K562 (cell line): ENCODE data around the gene TNFSF13. TPM values are rescaled to one million over a fixed set of nuclear protein-coding genes. Genes with fewer than 3 reads are reported as not detected.

ENCODE experiments used
- BCOR ChIP-seq: fragments of 450-650 bp; IDR thresholded peaks from 2 replicates; pipeline ENCODE4 v1.6.1; 2016
- COPS2 ChIP-seq: fragments of 450-650 bp; conservative IDR thresholded peaks from 2 replicates; pipeline ENCODE4 v1.6.1; 2016; ENCODE audit warnings: mild to moderate bottlenecking, moderate library complexity
- E2F3 ChIP-seq: fragments of 250-450 bp; sonication (Bioruptor Pico); IDR thresholded peaks from 2 replicates; pipeline ENCODE4 v1.4.0; 2020; ENCODE audit warnings: mild to moderate bottlenecking
- ETS2 ChIP-seq: IDR thresholded peaks from 2 replicates; pipeline ENCODE4 v1.6.1; 2016; ENCODE audit warnings: borderline replicate concordance, missing genetic modification characterization, mild to moderate bottlenecking, moderate library complexity, missing compliant biosample characterization; ENCODE audit not compliant: poor library complexity, severe bottlenecking
- ILF3 ChIP-seq: fragments of 450-650 bp; IDR thresholded peaks from 2 replicates; pipeline ENCODE4 v1.6.1; 2018; ENCODE audit warnings: antibody characterized with exemption, mild to moderate bottlenecking, moderate library complexity, borderline replicate concordance
- MTA1 ChIP-seq: fragments of 450-650 bp; IDR thresholded peaks from 2 replicates; pipeline ENCODE4 v1.6.1; 2017; ENCODE audit warnings: borderline replicate concordance
- RAD21 ChIP-seq, 2 experiments: fragments of 250-450 bp in 1 of 2; fragments of 450-650 bp in 1 of 2; sonication (Bioruptor Pico) in 1 of 2; formaldehyde crosslinking in 1 of 2; IDR thresholded peaks in 1 of 2; conservative IDR thresholded peaks in 1 of 2; 2 replicates each; pipeline versions ENCODE4 v1.4.0 to v1.8.0; 2020 to 2022; ENCODE audit warnings: mild to moderate bottlenecking in 2 of 2, moderate library complexity in 1 of 2
- SNIP1 ChIP-seq: fragments of 450-650 bp; IDR thresholded peaks from 2 replicates; pipeline ENCODE4 v1.7.1; 2017; ENCODE audit warnings: low read depth, mild to moderate bottlenecking
- TBP ChIP-seq: optimal IDR thresholded peaks from 2 replicates; pipeline ENCODE3; 2011; ENCODE audit warnings: low read depth, low read length, improper control_type of control experiment
- ZNF24 ChIP-seq: fragments of 450-650 bp; IDR thresholded peaks from 2 replicates; pipeline ENCODE4 v1.6.1; 2016
- ZNF431 ChIP-seq: sonication (generic); formaldehyde crosslinking; IDR thresholded peaks from 2 replicates; pipeline ENCODE4 v1.8.0; 2022; ENCODE audit warnings: mild to moderate bottlenecking, missing genetic modification reagents
- polyA plus RNA-seq, 8 experiments: library from polyadenylated mRNA; depleted of rRNA in 4 of 8; stranded (reverse) in 5 of 8; unstranded in 3 of 8; fragments of >200 nt; fragmentation: Nextera tagmentation in 2 of 8; fragmentation: Illumina TruSeq in 1 of 8; extraction: Ambion mirVana in 2 of 8; extraction: Trizol in 1 of 8; gene quantifications; 2 replicates each; pipeline versions ENCODE4 v1.2.1 to v1.2.3, GENCODE V29; 2011 to 2014; ENCODE audit warnings: inconsistent platforms in 1 of 8, missing spikeins in 1 of 8
- total RNA-seq, 7 experiments: library from RNA; depleted of rRNA in 6 of 7; stranded (reverse); fragments of >200 nt in 6 of 7; fragmentation: Illumina TruSeq in 2 of 7; extraction: Trizol in 2 of 7; gene quantifications; 2 replicates each; pipeline versions ENCODE4 v1.2.1 to v1.2.3, GENCODE V29; 2011 to 2021; ENCODE audit warnings: low replicate concordance in 1 of 7
- TF ChIP-seq, protein P1 (sequence below), 2 experiments: IDR thresholded peaks; 2 replicates each; pipeline ENCODE4 v1.6.1; 2011; ENCODE audit warnings: borderline replicate concordance in 1 of 2, control low read depth in 1 of 2, low read depth in 1 of 2, low read length in 1 of 2, mild to moderate bottlenecking in 1 of 2, mixed read lengths in 1 of 2, moderate library complexity in 1 of 2; ENCODE audit not compliant: insufficient read depth in 1 of 2, insufficient read length in 1 of 2, poor library complexity in 1 of 2, severe bottlenecking in 1 of 2; ENCODE audit errors: extremely low read depth in 1 of 2
- TF ChIP-seq, protein P2 (sequence below), 2 experiments: fragments of 450-650 bp; IDR thresholded peaks; 2 replicates each; pipeline ENCODE4 v1.6.1; 2016; ENCODE audit warnings: mild to moderate bottlenecking in 2 of 2, borderline replicate concordance in 1 of 2, low read depth in 1 of 2, moderate library complexity in 1 of 2
- TF ChIP-seq, protein P3 (sequence below): fragments of 250-450 bp; sonication (Bioruptor Pico); IDR thresholded peaks from 2 replicates; pipeline ENCODE4 v1.9.0; 2021; ENCODE audit warnings: mild to moderate bottlenecking, inconsistent platforms

The TNFSF13 gene
- total and polyA plus RNA-seq, 9 of the 15 experiments (the other 6 are each of a cell fraction or from before 2014, with no cell fraction given) = 0.04 to 0.51 (median 0.19) TPM; not detected in 1

DNA sequence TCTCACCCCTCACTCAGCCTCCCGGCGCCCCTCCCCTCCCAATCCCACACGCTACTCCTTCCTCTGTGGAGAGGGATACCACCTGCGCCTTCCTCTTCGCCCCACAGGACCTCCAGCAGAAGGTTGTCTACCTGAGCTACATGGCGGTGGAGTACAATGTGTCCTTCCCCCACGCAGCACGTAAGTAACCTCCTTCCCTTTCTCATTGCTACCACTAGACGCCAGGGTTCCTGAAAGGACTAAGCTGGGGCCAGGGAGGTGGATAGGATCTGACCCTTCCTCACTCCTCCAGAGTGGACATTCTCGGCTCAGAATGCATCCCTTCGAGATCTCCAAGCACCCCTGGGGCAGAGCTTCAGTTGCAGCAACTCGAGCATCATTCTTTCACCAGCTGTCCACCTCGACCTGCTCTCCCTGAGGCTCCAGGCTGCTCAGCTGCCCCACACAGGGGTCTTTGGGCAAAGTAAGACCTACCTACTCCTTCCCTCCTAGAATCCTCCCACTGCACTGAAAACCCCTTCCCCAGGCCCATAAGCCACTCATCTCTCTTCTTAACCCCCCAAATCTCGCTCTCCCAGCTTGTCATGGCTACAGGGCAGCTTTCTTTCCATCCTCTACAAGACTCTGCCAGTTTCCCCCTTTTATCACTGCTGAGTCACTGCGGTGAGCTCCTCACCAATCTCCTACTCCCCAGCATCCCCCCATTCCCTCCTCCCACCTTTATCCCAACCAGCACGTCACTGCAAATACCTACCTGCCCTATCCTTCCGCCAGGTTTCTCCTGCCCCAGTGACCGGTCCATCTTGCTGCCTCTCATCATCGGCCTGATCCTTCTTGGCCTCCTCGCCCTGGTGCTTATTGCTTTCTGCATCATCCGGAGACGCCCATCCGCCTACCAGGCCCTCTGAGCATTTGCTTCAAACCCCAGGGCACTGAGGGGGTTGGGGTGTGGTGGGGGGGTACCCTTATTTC is 22.3 kb downstream of the TNFSF13 start (continued):
- TF ChIP-seq, protein P1, sequence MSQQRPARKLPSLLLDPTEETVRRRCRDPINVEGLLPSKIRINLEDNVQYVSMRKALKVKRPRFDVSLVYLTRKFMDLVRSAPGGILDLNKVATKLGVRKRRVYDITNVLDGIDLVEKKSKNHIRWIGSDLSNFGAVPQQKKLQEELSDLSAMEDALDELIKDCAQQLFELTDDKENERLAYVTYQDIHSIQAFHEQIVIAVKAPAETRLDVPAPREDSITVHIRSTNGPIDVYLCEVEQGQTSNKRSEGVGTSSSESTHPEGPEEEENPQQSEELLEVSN (IDR thresholded peaks at IDR 0.05; ENCODE audit: borderline replicate concordance in 1 of 2, extremely low read depth in 1 of 2, insufficient read depth in 1 of 2, insufficient read length in 1 of 2, low read depth in 1 of 2, low read length in 1 of 2, poor library complexity in 1 of 2, severe bottlenecking in 1 of 2) = no peak
- TF ChIP-seq, protein P2, sequence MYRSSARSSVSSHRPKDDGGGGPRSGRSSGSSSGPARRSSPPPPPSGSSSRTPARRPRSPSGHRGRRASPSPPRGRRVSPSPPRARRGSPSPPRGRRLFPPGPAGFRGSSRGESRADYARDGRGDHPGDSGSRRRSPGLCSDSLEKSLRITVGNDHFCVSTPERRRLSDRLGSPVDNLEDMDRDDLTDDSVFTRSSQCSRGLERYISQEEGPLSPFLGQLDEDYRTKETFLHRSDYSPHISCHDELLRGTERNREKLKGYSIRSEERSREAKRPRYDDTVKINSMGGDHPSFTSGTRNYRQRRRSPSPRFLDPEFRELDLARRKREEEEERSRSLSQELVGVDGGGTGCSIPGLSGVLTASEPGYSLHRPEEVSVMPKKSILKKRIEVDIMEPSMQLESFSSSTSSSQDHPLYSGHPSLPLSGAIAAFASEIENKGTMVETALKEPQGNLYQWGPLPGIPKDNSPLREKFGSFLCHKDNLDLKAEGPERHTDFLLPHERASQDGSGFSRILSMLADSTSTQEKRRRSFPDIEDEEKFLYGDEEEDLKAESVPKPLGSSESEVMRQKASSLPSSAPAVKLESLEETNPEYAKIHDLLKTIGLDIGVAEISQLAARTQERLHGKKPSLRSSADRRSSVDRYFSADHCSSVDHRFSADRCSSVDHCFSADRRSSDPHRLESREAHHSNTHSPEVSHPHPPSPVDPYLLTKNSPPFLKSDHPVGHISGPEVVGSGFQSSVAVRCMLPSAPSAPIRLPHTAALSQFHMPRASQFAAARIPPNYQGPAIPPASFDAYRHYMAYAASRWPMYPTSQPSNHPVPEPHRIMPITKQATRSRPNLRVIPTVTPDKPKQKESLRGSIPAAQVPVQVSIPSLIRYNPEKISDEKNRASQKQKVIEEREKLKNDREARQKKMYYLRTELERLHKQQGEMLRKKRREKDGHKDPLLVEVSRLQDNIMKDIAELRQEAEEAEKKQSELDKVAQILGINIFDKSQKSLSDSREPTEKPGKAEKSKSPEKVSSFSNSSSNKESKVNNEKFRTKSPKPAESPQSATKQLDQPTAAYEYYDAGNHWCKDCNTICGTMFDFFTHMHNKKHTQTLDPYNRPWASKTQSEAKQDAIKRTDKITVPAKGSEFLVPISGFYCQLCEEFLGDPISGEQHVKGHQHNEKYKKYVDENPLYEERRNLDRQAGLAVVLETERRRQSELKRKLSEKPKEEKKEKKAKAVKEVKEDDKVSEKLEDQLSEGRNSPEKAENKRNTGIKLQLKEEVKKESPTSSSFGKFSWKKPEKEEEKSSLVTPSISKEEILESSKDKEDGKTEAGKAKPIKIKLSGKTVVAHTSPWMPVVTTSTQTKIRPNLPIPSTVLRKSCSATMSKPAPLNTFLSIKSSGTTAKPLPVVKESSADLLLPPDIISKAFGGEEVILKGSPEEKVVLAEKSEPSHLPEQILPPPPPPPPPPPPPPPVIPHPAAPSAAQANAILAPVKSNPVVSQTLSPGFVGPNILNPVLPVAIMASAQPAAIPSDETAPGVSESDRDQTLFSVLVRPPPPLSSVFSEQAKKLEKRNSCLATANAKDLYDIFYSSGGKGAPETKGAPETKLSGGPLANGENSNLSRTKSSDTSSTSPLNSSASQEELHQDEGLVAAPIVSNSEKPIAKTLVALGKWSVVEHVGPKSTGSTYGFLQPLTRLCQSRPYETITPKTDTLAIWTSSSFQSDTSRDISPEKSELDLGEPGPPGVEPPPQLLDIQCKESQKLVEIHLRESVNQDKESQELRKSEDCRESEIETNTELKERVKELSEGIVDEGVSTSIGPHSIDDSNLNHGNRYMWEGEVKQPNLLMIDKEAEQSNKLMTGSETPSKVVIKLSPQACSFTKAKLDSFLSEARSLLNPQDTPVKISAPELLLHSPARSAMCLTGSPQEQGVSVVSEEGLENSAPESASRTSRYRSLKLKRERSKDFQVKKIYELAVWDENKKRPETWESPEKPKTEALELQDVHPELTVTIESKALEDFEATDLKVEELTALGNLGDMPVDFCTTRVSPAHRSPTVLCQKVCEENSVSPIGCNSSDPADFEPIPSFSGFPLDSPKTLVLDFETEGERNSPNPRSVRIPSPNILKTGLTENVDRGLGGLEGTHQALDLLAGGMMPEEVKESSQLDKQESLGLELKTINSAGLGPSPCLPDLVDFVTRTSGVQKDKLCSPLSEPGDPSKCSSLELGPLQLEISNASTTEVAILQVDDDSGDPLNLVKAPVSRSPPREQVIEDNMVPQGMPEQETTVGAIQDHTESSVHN (IDR thresholded peaks at IDR 0.05; ENCODE audit: borderline replicate concordance in 1 of 2, low read depth in 1 of 2) = no peak
- TF ChIP-seq MTA1 = 0 out of 2 replicates have a peak, but pooled peaks have one; percentile 26
- TF ChIP-seq E2F3 = no peak
- TF ChIP-seq COPS2 = no peak
- TF ChIP-seq, protein P3, sequence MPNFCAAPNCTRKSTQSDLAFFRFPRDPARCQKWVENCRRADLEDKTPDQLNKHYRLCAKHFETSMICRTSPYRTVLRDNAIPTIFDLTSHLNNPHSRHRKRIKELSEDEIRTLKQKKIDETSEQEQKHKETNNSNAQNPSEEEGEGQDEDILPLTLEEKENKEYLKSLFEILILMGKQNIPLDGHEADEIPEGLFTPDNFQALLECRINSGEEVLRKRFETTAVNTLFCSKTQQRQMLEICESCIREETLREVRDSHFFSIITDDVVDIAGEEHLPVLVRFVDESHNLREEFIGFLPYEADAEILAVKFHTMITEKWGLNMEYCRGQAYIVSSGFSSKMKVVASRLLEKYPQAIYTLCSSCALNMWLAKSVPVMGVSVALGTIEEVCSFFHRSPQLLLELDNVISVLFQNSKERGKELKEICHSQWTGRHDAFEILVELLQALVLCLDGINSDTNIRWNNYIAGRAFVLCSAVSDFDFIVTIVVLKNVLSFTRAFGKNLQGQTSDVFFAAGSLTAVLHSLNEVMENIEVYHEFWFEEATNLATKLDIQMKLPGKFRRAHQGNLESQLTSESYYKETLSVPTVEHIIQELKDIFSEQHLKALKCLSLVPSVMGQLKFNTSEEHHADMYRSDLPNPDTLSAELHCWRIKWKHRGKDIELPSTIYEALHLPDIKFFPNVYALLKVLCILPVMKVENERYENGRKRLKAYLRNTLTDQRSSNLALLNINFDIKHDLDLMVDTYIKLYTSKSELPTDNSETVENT (CRISPR knock-in tag) = no peak
- TF ChIP-seq SNIP1 = no peak
- no peak for TF ChIP-seq BCOR
- no peak for TF ChIP-seq ZNF24
- no peak for TF ChIP-seq ILF3
- no peak for TF ChIP-seq ZNF431 (CRISPR knock-in tag)
- TF ChIP-seq RAD21 (CRISPR knock-in tag; conservative IDR thresholded peaks at IDR 0.05 in 1 of 2, IDR thresholded peaks at IDR 0.05 in 1 of 2) = no peak
- TF ChIP-seq TBP = no peak
- no peak for TF ChIP-seq ETS2 (tag)
